Measurements from ENCODE around the gene CNDP1.

Gene CNDP1

GRCh38 chr18:74507097-74507881, 27.0 kb upstream of the CNDP1 start:
- no peak for DNase-seq

GRCh38 chr18:74507927-74508326, 26.4 kb upstream of the CNDP1 start:
- no peak for DNase-seq

GRCh38 chr18:74508366-74508765, 25.9 kb upstream of the CNDP1 start:
- no peak for DNase-seq

- DNase-seq, result no peak
Observed at GRCh38 chr18:74508821-74509225, 25.5 kb upstream of the CNDP1 start.

- no peak for DNase-seq
Observed at GRCh38 chr18:74509856-74510769, 24.2 kb upstream of the CNDP1 start.

- no peak for DNase-seq
Observed at GRCh38 chr18:74510770-74511095, 23.6 kb upstream of the CNDP1 start.

- no peak for DNase-seq
Observed at GRCh38 chr18:74511823-74512222, 22.5 kb upstream of the CNDP1 start.

GRCh38 chr18:74512321-74513053, 21.8 kb upstream of the CNDP1 start:
- no peak for DNase-seq

GRCh38 chr18:74513149-74513882, 21.0 kb upstream of the CNDP1 start:
- no peak for DNase-seq

- no peak for DNase-seq
Observed at GRCh38 chr18:74513883-74514205, 20.5 kb upstream of the CNDP1 start.

- no peak for DNase-seq
Observed at GRCh38 chr18:74514860-74515495, 19.3 kb upstream of the CNDP1 start.

- DNase-seq, result no peak
Observed at GRCh38 chr18:74515620-74516231, 18.6 kb upstream of the CNDP1 start.

- no peak for DNase-seq
Observed at GRCh38 chr18:74516271-74517235, 17.7 kb upstream of the CNDP1 start.

GRCh38 chr18:74517236-74517630, 17.1 kb upstream of the CNDP1 start:
- DNase-seq, result no peak

GRCh38 chr18:74518456-74519295, 15.6 kb upstream of the CNDP1 start:
- DNase-seq, result no peak

GRCh38 chr18:74519320-74520095, 14.8 kb upstream of the CNDP1 start:
- no peak for DNase-seq

- DNase-seq, result no peak
Observed at GRCh38 chr18:74520096-74520833, 14.0 kb upstream of the CNDP1 start.

GRCh38 chr18:74521068-74521725, 13.1 kb upstream of the CNDP1 start:
- no peak for DNase-seq

Measured in fibroblast of upper back skin (primary cell).